Measurements from ENCODE around the gene C1QTNF9B. TPM values are rescaled to one million over a fixed set of nuclear protein-coding genes. Genes with fewer than 3 reads are reported as not detected.
"Not testable (repeated sequence)": the region's sequence is repeated elsewhere in the genome, so short reads cannot be mapped to it uniquely, and the experiment has no call there.

C1QTNF9B gene
- polyA plus RNA-seq, 3 donors, result not detected

DNA sequence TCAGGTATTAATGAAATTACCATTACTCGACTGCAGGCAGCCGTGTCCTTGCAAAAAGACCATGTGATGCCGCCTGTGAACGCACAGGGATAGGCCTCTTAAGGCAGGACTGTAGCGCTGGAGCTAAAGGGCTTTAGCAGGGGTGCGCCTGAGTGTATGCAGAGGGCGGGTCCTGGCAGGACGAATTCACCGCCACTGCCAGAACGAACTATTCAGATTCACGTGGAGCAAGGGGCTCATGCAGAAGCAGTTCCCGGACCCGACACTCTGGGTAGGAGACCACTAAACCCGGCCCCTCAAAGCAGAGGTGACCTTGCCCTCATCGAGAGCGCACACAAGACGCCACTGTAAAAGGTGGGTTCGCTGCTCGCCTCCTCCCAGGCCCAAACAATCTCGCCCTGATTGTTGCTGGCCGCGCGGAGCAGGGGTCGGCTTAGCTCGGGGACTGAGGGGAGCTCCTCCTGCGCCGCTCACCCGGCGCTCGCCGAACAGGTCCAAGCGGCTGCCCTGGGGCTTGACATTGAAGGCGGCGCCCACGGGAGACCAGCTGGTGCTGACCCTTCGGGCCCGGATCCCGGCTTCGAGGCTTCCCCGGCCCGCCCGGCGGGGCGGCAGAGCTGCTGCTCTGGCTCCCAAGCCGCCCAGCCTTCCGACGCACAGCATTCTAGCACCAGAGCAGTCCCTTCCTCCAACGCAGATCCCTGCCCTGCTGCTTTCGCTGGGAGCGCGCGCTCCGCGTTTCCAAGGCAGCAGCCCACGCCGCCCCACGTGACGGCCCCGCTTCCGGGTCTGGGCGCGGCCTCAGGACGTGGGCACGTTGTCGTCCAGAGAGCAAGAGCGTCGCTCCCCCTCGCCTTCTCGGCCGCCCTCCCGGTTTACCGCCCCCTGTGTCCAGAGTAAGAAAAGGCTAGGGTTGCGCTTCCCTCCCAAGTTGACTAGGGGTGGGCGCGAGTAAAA lies 8.4 kb downstream of the C1QTNF9B start, which contains the start of gene MIPEP:
TSS of gene MIPEP (minus strand) at position 743 of the 957 bp plus-strand sequence. CDS start at position 663, 80 bp downstream.
- Histone ChIP-seq H3K4me3 (replicated peaks in 1 of 3; ENCODE audit: low read depth in 2 of 3, low read length in 3 of 3) (peak within 1 kb of the TSS; percentile 68 to 92 (median 82)), H3K4me1 (ENCODE audit: control insufficient read depth in 1 of 2, insufficient read depth in 2 of 2, low read length in 2 of 2) (peaks cover 14 to 24% of the 10 kb centered on the region in 2 donors), H3K4me2 (replicated peaks; ENCODE audit: extremely low read depth, low read length, poor library complexity, severe bottlenecking) (peak within 1 kb of the TSS; percentile 86), H3K9ac (ENCODE audit: insufficient read depth, low read length, poor library complexity, severe bottlenecking) (peak within 1 kb of the TSS; percentile 61), H2AFZ (ENCODE audit: insufficient read depth, low read depth, low read length, poor library complexity, severe bottlenecking) (peak within 1 kb of the TSS; percentile 93), H3K9me3 (replicated peaks in 1 of 2; ENCODE audit: control insufficient read depth in 1 of 2, insufficient read depth in 1 of 2, low read length in 2 of 2) (no peaks in the 10 kb centered on the region), H3K36me3 (replicated peaks in 1 of 2; ENCODE audit: control insufficient read depth in 1 of 2, insufficient read depth in 2 of 2, low read length in 2 of 2) (peaks cover 0 to 8% of the 10 kb centered on the region in 2 donors), H3K27me3 (ENCODE audit: control insufficient read depth in 2 of 2, insufficient read depth in 2 of 2, low read length in 2 of 2) (no peaks in the 10 kb centered on the region), H3K79me2 (ENCODE audit: insufficient read depth, low read length) (peaks cover 4% of the 10 kb centered on the region), H3K27ac (ENCODE audit: low read depth in 1 of 2, low read length in 2 of 2) (peak within 1 kb of the TSS; percentile 42 to 50), H4K20me1 (ENCODE audit: insufficient read depth, low read length) (no peaks in the 10 kb centered on the region)
- H3K9me3 Mint-ChIP-seq, result peaks cover 0 to 2% (median 0%) of the 10 kb centered on the region in 7 donors
- peak within 1 kb of the TSS; percentile 83 to 91 for H3K4me3 Mint-ChIP-seq
- whole genome bisulfite sequencing (ENCODE audit: insufficient coverage), result under 1% methylated on average over 71 of the region's 75 CpGs
- TF ChIP-seq, protein P1, sequence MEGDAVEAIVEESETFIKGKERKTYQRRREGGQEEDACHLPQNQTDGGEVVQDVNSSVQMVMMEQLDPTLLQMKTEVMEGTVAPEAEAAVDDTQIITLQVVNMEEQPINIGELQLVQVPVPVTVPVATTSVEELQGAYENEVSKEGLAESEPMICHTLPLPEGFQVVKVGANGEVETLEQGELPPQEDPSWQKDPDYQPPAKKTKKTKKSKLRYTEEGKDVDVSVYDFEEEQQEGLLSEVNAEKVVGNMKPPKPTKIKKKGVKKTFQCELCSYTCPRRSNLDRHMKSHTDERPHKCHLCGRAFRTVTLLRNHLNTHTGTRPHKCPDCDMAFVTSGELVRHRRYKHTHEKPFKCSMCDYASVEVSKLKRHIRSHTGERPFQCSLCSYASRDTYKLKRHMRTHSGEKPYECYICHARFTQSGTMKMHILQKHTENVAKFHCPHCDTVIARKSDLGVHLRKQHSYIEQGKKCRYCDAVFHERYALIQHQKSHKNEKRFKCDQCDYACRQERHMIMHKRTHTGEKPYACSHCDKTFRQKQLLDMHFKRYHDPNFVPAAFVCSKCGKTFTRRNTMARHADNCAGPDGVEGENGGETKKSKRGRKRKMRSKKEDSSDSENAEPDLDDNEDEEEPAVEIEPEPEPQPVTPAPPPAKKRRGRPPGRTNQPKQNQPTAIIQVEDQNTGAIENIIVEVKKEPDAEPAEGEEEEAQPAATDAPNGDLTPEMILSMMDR (IDR thresholded peaks at IDR 0.05), result peak; percentile 65
- peak; percentile 80 to 85 (median 82) for DNase-seq
- H3K27me3 Mint-ChIP-seq (ENCODE audit: low read depth in 3 of 3), result no peaks in the 10 kb centered on the region
- peaks cover 20% of the 10 kb centered on the region for H3K4me1 Mint-ChIP-seq
- H3K27ac Mint-ChIP-seq, result peak within 1 kb of the TSS; percentile 2 to 87 (median 79)
- intact Hi-C loops (cut with micrococcal nuclease), result loop anchor here in 1 of 2 donors (10.0 kb wide), 1 partner anchor 314 kb away; the partner anchor contains the start of gene TNFRSF19
- H3K36me3 Mint-ChIP-seq, result peaks cover 3 to 6% of the 10 kb centered on the region in 2 donors

DNA sequence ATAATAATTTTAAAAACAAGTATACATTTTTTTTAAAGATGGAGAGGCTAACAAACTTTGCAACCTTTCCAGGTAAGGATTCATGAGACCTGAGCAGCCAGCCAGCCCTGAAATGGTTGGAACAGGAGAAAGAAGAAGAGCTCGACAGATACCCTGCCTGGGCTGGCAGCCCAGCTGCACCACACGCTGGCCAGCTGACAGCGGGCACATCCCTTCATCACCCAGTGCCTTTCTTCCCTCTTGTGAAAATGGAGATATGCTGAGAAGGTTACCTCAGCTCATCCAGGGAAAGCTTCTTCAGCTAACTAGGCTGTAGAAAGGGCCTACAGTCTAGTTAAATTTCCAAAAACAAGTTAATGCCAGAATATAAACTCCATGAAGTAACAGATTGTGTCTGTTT lies 12.9 kb downstream of the C1QTNF9B start:
- not testable (repeated sequence) for H3K9me3 ChIP-seq (replicated peaks in 1 of 2; ENCODE audit: control insufficient read depth in 1 of 2, insufficient read depth in 1 of 2, low read length in 2 of 2); H3K9me3 Mint-ChIP-seq; H3K27me3 ChIP-seq (ENCODE audit: control insufficient read depth in 2 of 2, insufficient read depth in 2 of 2, low read length in 2 of 2); H4K20me1 ChIP-seq (ENCODE audit: insufficient read depth, low read length); DNase-seq; H3K4me3 ChIP-seq (replicated peaks in 1 of 3; ENCODE audit: low read depth in 2 of 3, low read length in 3 of 3); H3K4me3 Mint-ChIP-seq; H3K27me3 Mint-ChIP-seq (ENCODE audit: low read depth in 3 of 3); H3K27ac Mint-ChIP-seq; H3K4me2 ChIP-seq (replicated peaks; ENCODE audit: extremely low read depth, low read length, poor library complexity, severe bottlenecking); H3K9ac ChIP-seq (ENCODE audit: insufficient read depth, low read length, poor library complexity, severe bottlenecking); H2AFZ ChIP-seq (ENCODE audit: insufficient read depth, low read depth, low read length, poor library complexity, severe bottlenecking); H3K36me3 ChIP-seq (replicated peaks in 1 of 2; ENCODE audit: control insufficient read depth in 1 of 2, insufficient read depth in 2 of 2, low read length in 2 of 2); H3K27ac ChIP-seq (ENCODE audit: low read depth in 1 of 2, low read length in 2 of 2); H3K79me2 ChIP-seq (ENCODE audit: insufficient read depth, low read length)
- Mint-ChIP-seq H3K4me1 (peaks cover 10% of the 10 kb centered on the region), H3K36me3 (peaks cover 8 to 17% of the 10 kb centered on the region in 2 donors)
- peaks cover 8 to 15% of the 10 kb centered on the region in 2 donors for H3K4me1 ChIP-seq (ENCODE audit: control insufficient read depth in 1 of 2, insufficient read depth in 2 of 2, low read length in 2 of 2)
- intact Hi-C loops (cut with micrococcal nuclease), result loop anchor here in 1 of 2 donors (10.0 kb wide), 1 partner anchor 310 kb away; the partner anchor contains the start of gene TNFRSF19
- WGBS (ENCODE audit: insufficient coverage), result no CpG with 5 or more reads among the region's 3 CpGs
